GM21367 (cell line): Measurements from ENCODE around the gene SH3BGRL3.

Experiments used
- ATAC-seq: cut with Tn5 transposase; IDR thresholded peaks from one replicate; pipeline ENCODE4 v1.9.1; 2021; ENCODE audit not compliant: unreplicated experiment

The SH3BGRL3 gene

GRCh38 chr1:26277261-26277661 is 2.6 kb upstream of the SH3BGRL3 start:
- ATAC-seq, result no peak

DNA sequence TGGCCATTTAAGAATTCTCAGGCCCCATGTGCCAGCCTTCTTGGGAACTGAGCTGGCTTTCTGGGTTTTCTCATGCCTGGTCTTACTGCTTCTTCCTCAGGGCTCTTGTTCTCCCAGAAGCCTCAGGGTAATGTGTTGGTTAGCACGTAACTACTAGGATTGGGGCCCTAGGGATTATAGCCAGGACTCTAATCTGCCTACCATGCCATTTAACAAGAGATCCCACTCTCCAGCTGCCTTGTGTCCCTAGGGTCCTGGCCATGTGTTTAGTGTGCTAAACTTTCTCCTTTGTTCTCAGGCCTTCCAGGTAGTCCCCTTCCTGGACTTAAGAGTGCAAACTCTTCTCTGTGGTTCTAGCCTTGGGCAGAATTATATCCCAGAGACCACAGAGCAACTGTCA is 2.2 kb upstream of the SH3BGRL3 start:
- no peak for ATAC-seq

GRCh38 chr1:26278303-26278702 is 1.6 kb upstream of the SH3BGRL3 start:
- ATAC-seq, result no peak

DNA sequence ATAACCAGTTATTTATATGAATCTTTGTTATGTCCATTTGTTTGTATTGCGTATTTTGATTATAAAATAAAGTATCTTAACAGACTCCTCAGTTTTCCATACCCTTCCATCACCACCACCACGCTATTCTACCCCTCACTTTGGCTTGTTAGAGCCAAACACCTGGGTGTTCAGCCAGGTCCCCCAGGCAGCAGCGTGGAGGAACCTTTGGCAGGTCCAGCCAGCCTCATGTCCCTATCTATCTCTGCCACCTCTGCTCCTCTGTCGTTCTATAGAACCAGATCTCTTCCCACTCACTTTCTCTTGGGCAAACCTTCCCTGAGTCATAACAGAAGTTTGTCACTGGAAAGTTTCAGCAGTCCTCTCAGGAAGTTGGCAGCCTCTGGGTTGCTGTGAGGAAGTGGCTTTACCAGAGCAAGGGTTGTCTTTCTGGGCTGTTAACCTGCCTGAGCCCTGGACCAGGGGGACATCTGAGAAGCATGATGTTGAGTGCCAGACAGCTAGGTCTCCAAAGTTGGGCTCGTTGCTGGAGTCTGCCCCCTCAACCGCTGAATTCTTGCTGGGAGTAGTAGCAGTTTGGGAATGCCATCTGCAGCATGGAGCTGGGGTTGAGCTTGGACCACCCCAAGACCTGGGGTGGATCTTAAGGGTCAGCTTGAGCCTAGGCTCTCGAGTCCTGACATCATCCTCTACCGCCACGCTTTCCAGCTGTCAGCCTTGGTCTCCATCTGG is 996 bp upstream of the SH3BGRL3 start:
- ATAC-seq, result no peak

DNA sequence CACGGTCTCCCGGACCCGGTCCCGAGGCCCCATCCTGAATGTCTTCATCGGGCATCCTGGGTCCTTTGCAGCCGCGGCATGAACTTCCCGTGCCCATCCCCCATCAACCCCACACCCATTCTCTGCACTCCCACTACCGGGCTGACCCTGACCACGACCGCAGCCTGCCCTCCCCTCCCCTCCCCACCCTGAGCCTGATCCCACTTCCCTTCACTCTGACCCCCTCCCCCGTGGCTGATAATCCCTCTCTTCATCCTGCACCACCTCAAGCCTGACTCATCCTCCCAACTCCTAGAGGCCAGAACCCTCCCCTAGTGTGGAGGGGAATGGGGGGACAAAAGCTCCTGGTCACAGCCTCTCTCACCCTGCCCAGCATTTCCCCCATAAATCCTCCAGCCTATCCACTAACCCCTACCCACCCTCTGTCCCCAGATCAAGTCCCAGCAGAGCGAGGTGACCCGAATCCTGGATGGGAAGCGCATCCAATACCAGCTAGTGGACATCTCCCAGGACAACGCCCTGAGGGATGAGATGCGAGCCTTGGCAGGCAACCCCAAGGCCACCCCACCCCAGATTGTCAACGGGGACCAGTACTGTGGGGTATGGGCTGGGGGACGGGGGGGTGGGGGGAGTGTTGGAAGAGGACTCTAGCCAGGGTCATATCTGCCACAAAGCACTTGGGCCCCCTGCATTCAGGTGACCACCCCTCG is 602 bp downstream of the SH3BGRL3 start:
- no peak for ATAC-seq

- ATAC-seq, result no peak
Observed at GRCh38 chr1:26281091-26281958, 1.4 kb downstream of the SH3BGRL3 start.

- ATAC-seq, result no peak
Observed at GRCh38 chr1:26281971-26282370, 2.1 kb downstream of the SH3BGRL3 start.

DNA sequence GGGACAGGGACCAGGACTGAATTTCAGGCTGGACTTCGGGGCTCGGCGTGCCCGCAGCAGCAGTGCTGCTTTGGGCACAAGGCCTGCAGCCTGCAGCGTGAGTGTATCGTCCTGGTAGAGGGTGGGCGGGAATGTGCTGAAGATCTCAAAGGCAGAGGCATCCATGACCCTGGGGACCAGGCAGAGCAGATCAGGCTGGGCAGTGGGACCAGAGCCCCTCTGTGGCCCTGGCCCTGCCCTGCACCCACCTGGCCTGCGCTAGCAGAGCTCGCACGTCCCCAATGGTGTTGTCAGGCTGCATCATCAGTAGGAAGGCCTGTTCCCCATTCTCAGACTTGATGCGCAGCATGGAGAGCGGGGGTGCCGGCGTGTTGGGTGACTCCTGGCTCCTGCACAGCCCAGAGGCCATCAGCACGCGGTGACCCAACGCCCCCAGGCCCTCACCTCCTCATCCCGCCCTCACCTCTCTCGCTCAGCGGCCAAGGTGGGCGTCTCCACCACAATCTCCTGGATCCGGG is 2.6 kb downstream of the SH3BGRL3 start:
- ATAC-seq, result no peak

GRCh38 chr1:26283279-26283853 is 3.5 kb downstream of the SH3BGRL3 start:
- no peak for ATAC-seq

DNA sequence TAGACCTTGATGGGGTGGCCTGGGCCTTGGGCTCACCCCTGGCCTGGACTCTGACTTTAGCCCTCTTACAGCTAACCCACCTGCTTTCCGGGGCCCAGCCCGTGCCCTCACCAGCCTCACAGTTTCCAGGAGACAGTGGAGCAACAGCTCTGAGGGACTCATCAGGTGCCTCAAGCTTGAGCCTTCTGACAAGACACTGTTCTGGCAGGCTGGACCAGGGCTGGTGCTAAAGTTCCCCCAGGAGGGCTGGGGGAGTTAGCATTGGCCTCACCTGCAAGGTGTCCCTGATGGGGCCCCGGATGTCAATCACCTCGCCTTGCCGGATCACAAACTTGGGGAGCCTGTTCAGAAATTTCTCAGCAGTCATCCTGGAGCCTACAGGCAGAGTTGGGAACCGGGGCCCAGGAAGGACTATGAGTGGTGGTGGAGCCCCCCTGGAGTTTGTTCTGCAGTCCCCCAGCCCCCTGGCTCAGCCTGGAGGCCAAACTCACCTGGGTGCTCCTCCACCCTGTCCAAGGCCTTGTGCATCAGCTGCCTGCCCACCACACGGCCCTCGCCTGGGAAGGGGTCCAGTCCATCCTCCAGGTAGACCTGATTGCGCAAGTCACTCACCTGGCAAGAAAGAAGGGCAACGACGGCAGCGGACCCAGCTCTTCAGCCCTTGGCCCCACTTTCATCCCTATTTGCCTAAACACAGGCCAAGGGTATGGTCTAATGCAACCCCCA is 4.1 kb downstream of the SH3BGRL3 start:
- ATAC-seq, result no peak

- no peak for ATAC-seq
Observed at GRCh38 chr1:26284597-26285347, 4.9 kb downstream of the SH3BGRL3 start.

GRCh38 chr1:26285366-26286063 is 5.6 kb downstream of the SH3BGRL3 start:
- no peak for ATAC-seq

- no peak for ATAC-seq
Observed at GRCh38 chr1:26286064-26286416, 6.2 kb downstream of the SH3BGRL3 start.

DNA sequence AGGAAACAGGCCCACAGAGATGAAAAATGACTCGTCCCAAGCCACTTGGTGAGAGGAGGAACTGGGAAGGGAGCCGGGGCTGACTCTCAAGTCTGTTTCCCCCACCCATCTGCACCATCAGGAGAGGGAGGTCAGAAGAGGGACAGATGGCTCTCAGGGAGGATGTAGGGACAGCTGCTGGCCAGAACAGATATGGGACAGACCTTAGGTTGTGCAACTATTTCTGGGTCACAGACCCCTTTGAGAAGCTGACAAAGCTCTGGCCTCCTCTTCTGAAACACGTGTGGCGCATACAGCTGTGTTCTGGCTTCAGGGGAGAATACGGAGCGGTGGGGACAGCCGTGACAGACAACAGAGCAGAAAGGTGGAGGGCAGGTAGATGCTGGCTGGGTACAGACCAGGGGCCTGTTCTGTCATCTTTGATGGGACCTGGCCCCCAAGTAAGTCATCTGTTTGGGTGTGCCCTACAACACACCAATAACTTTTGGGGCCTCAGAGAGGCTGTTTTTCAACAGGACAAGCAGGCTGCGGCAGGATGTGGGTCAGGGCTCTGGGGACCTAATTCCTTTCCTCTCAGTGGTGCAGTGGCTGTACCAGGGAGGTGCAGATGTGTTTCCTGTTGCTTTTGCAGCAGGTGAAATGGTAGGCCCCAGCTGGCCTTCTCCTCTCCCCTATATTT is 7.3 kb downstream of the SH3BGRL3 start:
- no peak for ATAC-seq

GRCh38 chr1:26287811-26288210 is 7.9 kb downstream of the SH3BGRL3 start:
- no peak for ATAC-seq

- ATAC-seq, result no peak
Observed at GRCh38 chr1:26288311-26288941, 8.5 kb downstream of the SH3BGRL3 start.

DNA sequence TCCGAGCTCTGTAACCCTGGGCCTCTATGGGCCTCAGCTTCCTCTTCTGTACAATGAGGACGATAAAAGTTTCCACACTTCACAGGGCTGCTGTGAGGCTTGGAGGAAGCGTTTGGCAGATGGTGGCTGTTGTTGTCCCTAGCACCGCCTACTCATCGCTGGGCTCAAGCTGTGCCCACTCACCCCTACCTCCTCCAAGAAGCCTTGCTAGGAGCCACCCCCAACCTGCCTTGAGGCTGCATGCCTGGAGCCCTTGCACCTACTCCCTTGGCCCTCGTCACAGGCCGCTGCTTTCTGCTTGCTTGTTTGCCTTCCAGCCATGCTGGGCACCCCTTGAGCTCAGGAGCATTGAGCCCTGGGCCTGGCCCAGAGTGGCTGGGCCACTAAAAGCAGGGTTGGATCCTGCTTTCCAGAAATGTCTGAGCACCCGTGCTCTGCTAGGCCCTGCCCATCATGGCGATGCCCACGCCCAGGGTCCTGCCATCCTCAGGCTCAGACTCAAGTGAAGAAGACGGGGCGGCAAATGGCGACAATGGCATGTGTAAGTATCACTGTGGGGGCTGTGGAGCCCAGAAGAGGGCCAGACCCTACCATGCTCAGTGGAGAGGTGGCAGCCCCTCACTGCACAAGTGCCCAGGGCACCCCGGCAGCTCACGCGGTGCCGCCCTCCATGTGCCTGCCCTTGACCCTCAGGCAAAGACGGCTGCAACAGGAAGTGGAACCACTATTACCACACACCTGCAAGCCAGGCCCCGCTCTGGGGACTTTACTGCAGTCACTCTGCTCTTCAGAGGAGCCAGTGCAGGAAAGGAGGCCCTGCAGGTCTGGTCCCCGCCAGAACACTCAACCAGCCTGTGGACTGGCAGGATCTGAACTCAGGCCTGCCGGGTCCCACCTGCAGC is 9.5 kb downstream of the SH3BGRL3 start:
- no peak for ATAC-seq
